Measurements from ENCODE around the gene BAIAP2L1. TPM values are rescaled to one million over a fixed set of nuclear protein-coding genes. Genes with fewer than 3 reads are reported as not detected.

The BAIAP2L1 gene
- total and polyA plus RNA-seq, 9 of the 15 experiments (the other 6 are each of a cell fraction or from before 2014, with no cell fraction given): 4.2 to 29.8 (median 15.5) TPM

DNA sequence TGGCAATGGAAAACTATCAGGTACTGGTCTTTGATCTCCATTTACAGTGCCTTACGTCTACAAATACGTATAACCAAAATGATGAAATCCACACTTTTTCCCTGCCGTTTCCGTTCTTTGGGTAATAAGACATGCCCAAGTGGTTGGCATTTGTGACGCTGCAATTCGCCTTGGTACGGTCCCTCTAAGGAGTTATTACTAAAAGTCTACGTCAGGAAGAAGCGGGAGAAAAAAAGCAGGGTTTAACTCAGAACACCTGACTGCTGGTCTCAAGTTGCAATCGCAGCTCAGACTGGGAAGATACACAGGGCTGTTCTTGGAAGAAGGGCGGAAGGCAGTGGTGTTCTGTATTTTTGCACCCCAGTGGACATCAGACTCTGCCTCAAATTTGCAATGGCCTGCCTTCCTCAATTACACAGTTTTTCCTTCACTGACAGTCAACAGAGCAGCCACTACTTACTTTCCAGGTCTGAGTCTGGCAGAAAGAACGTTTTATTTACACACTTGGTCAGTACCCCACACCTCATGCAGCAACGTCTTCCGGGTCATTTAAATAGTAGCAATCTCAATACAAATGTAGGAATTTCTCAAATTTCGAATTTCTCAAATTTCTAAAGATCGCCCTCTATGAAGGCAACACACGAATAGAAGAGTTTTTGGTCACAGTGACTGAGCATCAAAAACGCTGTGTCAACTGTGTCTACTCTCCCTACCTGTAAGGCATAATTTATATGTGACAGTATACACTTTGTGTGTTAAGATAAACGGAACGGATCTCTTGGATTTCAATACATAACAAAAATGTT is 2.1 kb downstream of the BAIAP2L1 start:
- Histone ChIP-seq H3K9ac (ENCODE audit: insufficient read depth in 1 of 2, low read depth in 2 of 2, low read length in 2 of 2) (peak overlapping the region; percentile 1 to 65; a peak in 3 of 4 replicates), H3K36me3 (ENCODE audit: control insufficient read depth, insufficient read depth, low read length) (no peaks in the 10 kb centered on the region), H3K79me2 (ENCODE audit: control insufficient read depth, insufficient read depth, low read length) (peaks cover 43% of the 10 kb centered on the region), H3K4me2 (ENCODE audit: insufficient read depth, low read length) (peak overlapping the region; percentile 71), H3K27me3 (ENCODE audit: control insufficient read depth in 2 of 2, insufficient read depth in 2 of 2, low read length in 2 of 2) (peaks cover 3 to 17% of the 10 kb centered on the region in 2 experiments; a peak in 4 of 5 replicates), H3K9me3 (replicated peaks; ENCODE audit: control insufficient read depth, insufficient read depth, low read depth, low read length) (no peaks in the 10 kb centered on the region), H2AFZ (ENCODE audit: low read depth, low read length) (peak overlapping the region; percentile 49), H3K9me1 (ENCODE audit: control insufficient read depth, insufficient read depth, low read length) (no peaks in the 10 kb centered on the region), H3K4me3 (peak overlapping the region; percentile 66), H3K4me1 (replicated peaks in 1 of 2; ENCODE audit: control insufficient read depth in 2 of 2, insufficient read depth in 2 of 2, low read length in 2 of 2) (peaks cover 8 to 13% of the 10 kb centered on the region in 2 experiments; a peak in 4 of 5 replicates), H4K20me1 (replicated peaks; ENCODE audit: control insufficient read depth, insufficient read depth, low read length) (0 out of 2 replicates have a peak, but pooled peaks cover 4% of the 10 kb centered on the region), H3K27ac (ENCODE audit: extremely low read depth, low read depth, low read length) (peak overlapping the region; percentile 73)
- ATAC-seq (peak; percentile 33), FAIRE-seq (peak; percentile 82), DNase-seq (ENCODE audit: extremely low read depth in 1 of 4, low spot score in 3 of 4) (peak in 1 of 4 experiments; percentile 55)
- intact Hi-C loops (cut with micrococcal nuclease): loop anchor here (2.0 kb wide), 1 partner anchor 38 kb away; no protein-coding TSS in a partner anchor
- BruUV-seq (replicated peaks): TSS peak; percentile 51
- in situ Hi-C loops (cut with MboI): no loop called here
- 19% methylated on average over 19 of the region's 20 CpGs for WGBS (ENCODE audit: insufficient coverage, low coverage, missing lambda C conversion rate)
- POLR2A ChIA-PET: interaction anchor here (1.7 kb wide), 1 partner anchor 10 kb away, joined by 8 read pairs; no protein-coding TSS in a partner anchor
- CTCF ChIA-PET (ENCODE audit: low intra/inter-chr PET ratio): interaction anchor here (0.6 to 0.7 kb wide), 2 partner anchors 12 to 98 kb away, joined by 3 to 4 read pairs; no protein-coding TSS in a partner anchor
- TF ChIP-seq MAFG (tag; conservative IDR thresholded peaks at IDR 0.05) (peak; percentile 47; the same call in 1 of the 2 replicates), GABPA (tag; conservative IDR thresholded peaks at IDR 0.05; ENCODE audit: low read depth) (peak; percentile 34; the same call in 1 of the 2 replicates), BACH1 (tag; IDR thresholded peaks at IDR 0.05) (0 out of 2 replicates have a peak, but pooled peaks have one; percentile 47), NR2C2 (CRISPR knock-in tag; IDR thresholded peaks at IDR 0.05) (no peak), NR2C2 (tag; IDR thresholded peaks at IDR 0.05) (peak; percentile 68), DPF2 (IDR thresholded peaks at IDR 0.05) (0 out of 2 replicates have a peak, but pooled peaks have one; percentile 21), HNRNPL (IDR thresholded peaks at IDR 0.05; ENCODE audit: low read depth, low read length) (no peak), C11orf30 (IDR thresholded peaks at IDR 0.05; ENCODE audit: low read depth) (peak; percentile 78), ZNF316 (IDR thresholded peaks at IDR 0.05) (peak; percentile 80), CEBPG (CRISPR knock-in tag; IDR thresholded peaks at IDR 0.05) (no peak; the same call in 1 of the 2 replicates), CEBPG (tag; conservative IDR thresholded peaks at IDR 0.05 in 1 of 2, IDR thresholded peaks at IDR 0.05 in 1 of 2) (peak in 1 of 2 experiments; percentile 37; a peak in 1 of 4 replicates)
- TF ChIP-seq, protein P1, sequence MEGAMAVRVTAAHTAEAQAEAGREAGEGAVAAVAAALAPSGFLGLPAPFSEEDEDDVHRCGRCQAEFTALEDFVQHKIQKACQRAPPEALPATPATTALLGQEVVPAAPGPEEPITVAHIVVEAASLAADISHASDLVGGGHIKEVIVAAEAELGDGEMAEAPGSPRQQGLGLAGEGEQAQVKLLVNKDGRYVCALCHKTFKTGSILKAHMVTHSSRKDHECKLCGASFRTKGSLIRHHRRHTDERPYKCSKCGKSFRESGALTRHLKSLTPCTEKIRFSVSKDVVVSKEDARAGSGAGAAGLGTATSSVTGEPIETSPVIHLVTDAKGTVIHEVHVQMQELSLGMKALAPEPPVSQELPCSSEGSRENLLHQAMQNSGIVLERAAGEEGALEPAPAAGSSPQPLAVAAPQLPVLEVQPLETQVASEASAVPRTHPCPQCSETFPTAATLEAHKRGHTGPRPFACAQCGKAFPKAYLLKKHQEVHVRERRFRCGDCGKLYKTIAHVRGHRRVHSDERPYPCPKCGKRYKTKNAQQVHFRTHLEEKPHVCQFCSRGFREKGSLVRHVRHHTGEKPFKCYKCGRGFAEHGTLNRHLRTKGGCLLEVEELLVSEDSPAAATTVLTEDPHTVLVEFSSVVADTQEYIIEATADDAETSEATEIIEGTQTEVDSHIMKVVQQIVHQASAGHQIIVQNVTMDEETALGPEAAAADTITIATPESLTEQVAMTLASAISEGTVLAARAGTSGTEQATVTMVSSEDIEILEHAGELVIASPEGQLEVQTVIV (CRISPR knock-in tag; IDR thresholded peaks at IDR 0.05; ENCODE audit: borderline replicate concordance): no peak
- TF ChIP-seq, protein P2, sequence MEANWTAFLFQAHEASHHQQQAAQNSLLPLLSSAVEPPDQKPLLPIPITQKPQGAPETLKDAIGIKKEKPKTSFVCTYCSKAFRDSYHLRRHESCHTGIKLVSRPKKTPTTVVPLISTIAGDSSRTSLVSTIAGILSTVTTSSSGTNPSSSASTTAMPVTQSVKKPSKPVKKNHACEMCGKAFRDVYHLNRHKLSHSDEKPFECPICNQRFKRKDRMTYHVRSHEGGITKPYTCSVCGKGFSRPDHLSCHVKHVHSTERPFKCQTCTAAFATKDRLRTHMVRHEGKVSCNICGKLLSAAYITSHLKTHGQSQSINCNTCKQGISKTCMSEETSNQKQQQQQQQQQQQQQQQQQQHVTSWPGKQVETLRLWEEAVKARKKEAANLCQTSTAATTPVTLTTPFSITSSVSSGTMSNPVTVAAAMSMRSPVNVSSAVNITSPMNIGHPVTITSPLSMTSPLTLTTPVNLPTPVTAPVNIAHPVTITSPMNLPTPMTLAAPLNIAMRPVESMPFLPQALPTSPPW (CRISPR knock-in tag; IDR thresholded peaks at IDR 0.05): no peak
- TF ChIP-seq, protein P3, sequence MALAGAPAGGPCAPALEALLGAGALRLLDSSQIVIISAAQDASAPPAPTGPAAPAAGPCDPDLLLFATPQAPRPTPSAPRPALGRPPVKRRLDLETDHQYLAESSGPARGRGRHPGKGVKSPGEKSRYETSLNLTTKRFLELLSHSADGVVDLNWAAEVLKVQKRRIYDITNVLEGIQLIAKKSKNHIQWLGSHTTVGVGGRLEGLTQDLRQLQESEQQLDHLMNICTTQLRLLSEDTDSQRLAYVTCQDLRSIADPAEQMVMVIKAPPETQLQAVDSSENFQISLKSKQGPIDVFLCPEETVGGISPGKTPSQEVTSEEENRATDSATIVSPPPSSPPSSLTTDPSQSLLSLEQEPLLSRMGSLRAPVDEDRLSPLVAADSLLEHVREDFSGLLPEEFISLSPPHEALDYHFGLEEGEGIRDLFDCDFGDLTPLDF (CRISPR knock-in tag; IDR thresholded peaks at IDR 0.05): 0 out of 2 replicates have a peak, but pooled peaks have one; percentile 55
